T1000 (cell line): ENCODE measurements around the gene SLC6A20.

ENCODE experiments used
- DNase-seq: peaks from one replicate; lab custom pipeline; 2025; ENCODE audit warnings: mixed read lengths; lab: John Stamatoyannopoulos, UW

SLC6A20 gene

GRCh38 chr3:45795882-45796765 is at the start of gene SLC6A20:
TSS of gene SLC6A20 (minus strand) at chr3:45796536. CDS start at chr3:45796419, 117 bp downstream.
- DNase-seq = no peak

- DNase-seq = no peak
These were observed 48.3 kb upstream of the SLC6A20 start for GRCh38 chr3:45844616-45845015.

GRCh38 chr3:45842851-45843625 is 46.7 kb upstream of the SLC6A20 start:
- no peak for DNase-seq

- peak; percentile 94 for DNase-seq
These were observed 45.6 kb upstream of the SLC6A20 start, which contains the start of gene LZTFL1 for GRCh38 chr3:45841757-45842491. TSS of gene LZTFL1 (minus strand) at chr3:45842119. CDS start at chr3:45841991, 128 bp downstream.

GRCh38 chr3:45841420-45841756 is 45.1 kb upstream of the SLC6A20 start:
- peak; percentile 34 for DNase-seq

- DNase-seq = no peak
These were observed 42.1 kb upstream of the SLC6A20 start for GRCh38 chr3:45838466-45838865.

- no peak for DNase-seq
These were observed 36.4 kb upstream of the SLC6A20 start for GRCh38 chr3:45832699-45833098.

- no peak for DNase-seq
These were observed 33.8 kb upstream of the SLC6A20 start for GRCh38 chr3:45830121-45830520.

- no peak for DNase-seq
These were observed 30.6 kb upstream of the SLC6A20 start for GRCh38 chr3:45826908-45827307.

- no peak for DNase-seq
These were observed 30.0 kb upstream of the SLC6A20 start for GRCh38 chr3:45826321-45826720.

GRCh38 chr3:45821127-45821526 is 24.8 kb upstream of the SLC6A20 start:
- no peak for DNase-seq

- no peak for DNase-seq
These were observed 23.2 kb upstream of the SLC6A20 start for GRCh38 chr3:45819543-45819942.

- peak; percentile 79 for DNase-seq
These were observed 21.6 kb upstream of the SLC6A20 start for GRCh38 chr3:45817831-45818522.

- DNase-seq = peak; percentile 23
These were observed 20.2 kb upstream of the SLC6A20 start for GRCh38 chr3:45816544-45816943.

GRCh38 chr3:45814322-45814721 is 18.0 kb upstream of the SLC6A20 start:
- no peak for DNase-seq

- DNase-seq = no peak
These were observed 11.6 kb upstream of the SLC6A20 start for GRCh38 chr3:45807681-45808540.

- DNase-seq = no peak
These were observed 10.8 kb upstream of the SLC6A20 start for GRCh38 chr3:45807133-45807532.

- no peak for DNase-seq
These were observed 9.7 kb upstream of the SLC6A20 start for GRCh38 chr3:45806072-45806471.

GRCh38 chr3:45803252-45803935 is 7.1 kb upstream of the SLC6A20 start:
- DNase-seq = no peak

GRCh38 chr3:45802146-45802545 is 5.8 kb upstream of the SLC6A20 start:
- DNase-seq = no peak
